ENCODE data around the gene POPDC2.

The POPDC2 gene

GRCh38 chr3:119639494-119640350, 20.7 kb downstream of the POPDC2 start:
- no peak for FAIRE-seq

GRCh38 chr3:119637679-119638477, 22.5 kb downstream of the POPDC2 start:
- no peak for FAIRE-seq

GRCh38 chr3:119636891-119637611, 23.3 kb downstream of the POPDC2 start:
- FAIRE-seq, result no peak

GRCh38 chr3:119636249-119636648, 24.1 kb downstream of the POPDC2 start:
- no peak for FAIRE-seq

- no peak for FAIRE-seq
Measured at GRCh38 chr3:119635719-119636118, 24.7 kb downstream of the POPDC2 start.

GRCh38 chr3:119632829-119633228, 27.6 kb downstream of the POPDC2 start:
- no peak for FAIRE-seq

GRCh38 chr3:119632216-119632615, 28.2 kb downstream of the POPDC2 start:
- FAIRE-seq, result no peak

- FAIRE-seq, result no peak
Measured at GRCh38 chr3:119631516-119631915, 28.9 kb downstream of the POPDC2 start.

GRCh38 chr3:119630880-119631329, 29.5 kb downstream of the POPDC2 start:
- FAIRE-seq, result no peak

- no peak for FAIRE-seq
Measured at GRCh38 chr3:119630128-119630879, 30.1 kb downstream of the POPDC2 start.

- FAIRE-seq, result no peak
Measured at GRCh38 chr3:119628816-119629445, 31.5 kb downstream of the POPDC2 start.

- FAIRE-seq, result no peak
Measured at GRCh38 chr3:119628390-119628789, 32.0 kb downstream of the POPDC2 start.

- no peak for FAIRE-seq
Measured at GRCh38 chr3:119627461-119627860, 32.9 kb downstream of the POPDC2 start.

GRCh38 chr3:119626196-119626595, 34.2 kb downstream of the POPDC2 start:
- no peak for FAIRE-seq

- no peak for FAIRE-seq
Measured at GRCh38 chr3:119625451-119626153, 34.8 kb downstream of the POPDC2 start.

GRCh38 chr3:119624002-119624720, 36.2 kb downstream of the POPDC2 start:
- FAIRE-seq, result no peak

GRCh38 chr3:119620899-119621298, 39.5 kb downstream of the POPDC2 start:
- no peak for FAIRE-seq

GRCh38 chr3:119619094-119619493, 41.3 kb downstream of the POPDC2 start:
- FAIRE-seq, result no peak

- FAIRE-seq, result no peak
Measured at GRCh38 chr3:119616056-119616455, 44.3 kb downstream of the POPDC2 start.

- FAIRE-seq, result no peak
Measured at GRCh38 chr3:119613872-119614271, 46.5 kb downstream of the POPDC2 start.

- FAIRE-seq, result no peak
Measured at GRCh38 chr3:119613201-119613600, 47.2 kb downstream of the POPDC2 start.
